PC-3 (cell line): ENCODE measurements around the gene FGB.

ENCODE experiments used
- CTCF ChIP-seq: fragments of 300-600 bp; sonication (generic); conservative IDR thresholded peaks from 2 replicates; pipeline ENCODE4 v1.5.1; 2017; ENCODE audit warnings: antibody characterized with exemption, low read depth, mild to moderate bottlenecking, low read length
- EZH2 ChIP-seq: fragments of 300-600 bp; sonication (generic); IDR thresholded peaks from one replicate; pipeline ENCODE4 v1.6.1; 2017; ENCODE audit warnings: antibody characterized with exemption, mild to moderate bottlenecking, low read length; ENCODE audit not compliant: unreplicated experiment
- EZH2phosphoT487 ChIP-seq: fragments of 300-600 bp; sonication (generic); IDR thresholded peaks from 2 replicates; pipeline ENCODE4 v1.6.1; 2018; ENCODE audit warnings: mild to moderate bottlenecking, antibody characterized with exemption, low read length, borderline replicate concordance

- TF ChIP-seq CTCF: no peak
- no peak for TF ChIP-seq EZH2
- no peak for TF ChIP-seq EZH2phosphoT487
Observed at GRCh38 chr4:154608361-154609252, 45.8 kb downstream of the FGB start.
